Measurements from ENCODE around the gene PTPRF.

The PTPRF gene

DNA sequence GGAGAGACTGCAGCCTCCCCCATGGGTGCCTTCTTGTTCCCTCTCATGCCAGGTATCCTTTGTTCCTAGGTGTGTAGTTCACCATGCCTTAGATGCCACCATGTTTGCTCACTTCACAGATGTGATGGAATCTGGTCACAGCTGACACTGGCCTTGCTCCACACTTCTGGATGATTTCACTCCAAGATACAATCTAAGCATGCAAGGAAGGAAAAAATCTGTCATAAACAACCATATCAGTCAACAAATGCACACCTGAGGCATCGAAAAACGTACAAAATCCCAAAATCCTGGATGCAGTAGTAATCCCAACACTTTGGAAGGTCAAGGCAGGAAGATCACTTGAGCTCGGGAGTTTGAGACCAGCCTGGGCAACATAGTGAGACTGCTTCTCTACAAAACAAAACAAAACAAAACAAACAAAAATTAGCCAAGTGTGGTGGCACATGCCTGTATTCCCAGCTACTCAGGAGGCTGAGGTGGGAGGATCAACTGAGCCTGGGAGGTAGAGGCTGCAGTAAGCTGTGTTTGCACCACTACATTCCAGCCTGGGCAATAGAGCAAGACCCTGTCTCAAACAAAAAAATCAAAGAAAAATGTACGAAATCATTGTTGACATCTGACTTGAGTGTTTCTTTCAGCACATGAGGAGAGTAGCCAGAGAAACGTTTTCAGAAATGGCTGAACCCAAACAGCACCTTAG is 17.1 kb upstream of the PTPRF start:
- no peak for DNase-seq (ENCODE audit: low spot score)

DNA sequence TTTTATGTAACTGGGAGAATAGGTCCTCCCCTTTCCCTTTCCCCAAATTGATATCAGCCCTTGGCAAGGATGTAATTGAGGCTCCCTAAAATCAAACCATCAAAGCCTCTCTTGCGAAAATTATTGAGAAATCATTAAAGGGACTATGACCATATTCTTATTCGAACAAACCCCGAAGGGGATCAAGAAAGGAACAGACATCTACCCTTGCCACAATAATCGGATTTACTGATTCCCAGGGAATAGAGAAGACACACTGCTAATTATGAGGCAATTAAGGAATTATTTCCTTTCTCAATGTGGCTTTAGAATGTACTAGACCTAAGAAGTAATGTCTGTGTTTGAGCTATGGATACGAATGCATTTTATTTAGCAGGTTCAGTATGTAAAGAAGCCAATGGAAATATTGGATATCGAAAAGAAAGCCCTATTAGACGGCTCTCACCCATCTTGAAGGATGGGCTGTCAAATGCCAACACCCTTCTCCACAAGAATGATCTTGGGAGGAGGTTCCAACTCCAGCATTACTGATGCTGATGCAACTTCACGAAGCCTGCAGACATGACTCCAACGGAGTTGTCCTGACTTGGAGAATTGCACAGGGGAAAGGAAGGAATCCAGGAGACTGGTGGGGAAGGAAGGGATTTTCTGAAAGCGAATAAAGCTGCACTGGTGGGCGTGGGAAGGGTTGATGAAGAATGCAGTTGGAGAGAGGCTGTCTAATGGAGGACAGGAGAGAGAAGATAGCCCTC is 11.6 kb upstream of the PTPRF start:
- DNase-seq (ENCODE audit: low spot score) = no peak

DNA sequence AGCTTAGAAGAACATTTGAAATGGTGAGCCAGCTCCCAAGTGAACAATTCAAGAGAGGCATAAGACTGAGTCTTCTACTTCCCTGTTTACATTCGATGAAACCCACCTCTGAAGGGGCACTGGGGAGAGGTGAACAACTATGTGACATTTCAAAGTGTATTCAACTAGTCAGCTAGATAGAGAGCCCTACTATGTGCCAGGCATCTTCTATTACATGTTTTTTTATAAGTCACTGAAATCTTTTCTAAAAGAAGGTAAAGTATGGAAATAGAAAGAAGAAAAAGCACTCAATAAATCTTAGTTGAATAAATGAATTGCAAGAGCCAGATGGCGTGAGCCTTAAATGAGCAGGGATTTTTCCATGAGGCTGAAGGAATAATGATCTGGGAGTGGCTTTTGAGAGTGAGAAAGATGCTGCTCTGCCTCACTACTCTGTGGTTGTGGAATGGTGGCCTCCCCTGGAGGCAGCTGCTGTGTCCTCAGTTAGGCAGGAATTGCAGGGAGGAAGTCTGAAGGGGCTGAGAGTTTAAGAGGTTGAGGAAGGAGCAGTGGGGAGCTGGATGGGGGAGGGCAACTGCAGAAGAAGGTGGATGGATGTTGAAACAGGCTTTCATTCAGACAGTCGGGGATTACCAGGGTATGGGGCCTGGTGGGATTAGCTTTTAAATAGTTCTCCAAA is 10.4 kb upstream of the PTPRF start:
- no peak for DNase-seq (ENCODE audit: low spot score)

- DNase-seq (ENCODE audit: low spot score) = no peak
Observed at GRCh38 chr1:43521078-43521477, 9.6 kb upstream of the PTPRF start.

DNA sequence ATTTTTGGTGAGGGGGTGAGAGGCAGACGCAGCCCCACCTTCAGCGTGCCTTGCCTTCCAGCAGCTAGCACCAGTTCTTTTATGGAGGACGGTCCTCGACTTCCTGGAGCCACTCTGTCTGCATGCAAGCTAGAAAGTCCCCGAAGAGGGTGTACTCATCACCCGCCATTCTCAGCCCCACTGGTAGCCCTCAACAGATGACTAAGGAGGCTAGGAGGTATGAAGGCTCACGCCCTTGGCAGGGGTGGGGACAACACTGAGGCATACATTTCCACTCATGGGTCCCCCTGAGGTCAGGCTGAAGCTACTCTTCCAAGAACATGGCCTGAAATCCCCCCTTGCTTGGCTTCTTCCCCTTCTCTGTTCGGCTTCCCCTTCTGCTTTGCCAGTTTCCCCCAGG is 8.9 kb upstream of the PTPRF start:
- no peak for DNase-seq (ENCODE audit: low spot score)

GRCh38 chr1:43522431-43522775 is 8.3 kb upstream of the PTPRF start:
- no peak for DNase-seq (ENCODE audit: low spot score)

- peak; percentile 92 for DNase-seq (ENCODE audit: low spot score)
Observed at GRCh38 chr1:43522776-43523480, 7.8 kb upstream of the PTPRF start.

- DNase-seq (ENCODE audit: low spot score) = no peak
Observed at GRCh38 chr1:43524804-43525203, 5.9 kb upstream of the PTPRF start.

DNA sequence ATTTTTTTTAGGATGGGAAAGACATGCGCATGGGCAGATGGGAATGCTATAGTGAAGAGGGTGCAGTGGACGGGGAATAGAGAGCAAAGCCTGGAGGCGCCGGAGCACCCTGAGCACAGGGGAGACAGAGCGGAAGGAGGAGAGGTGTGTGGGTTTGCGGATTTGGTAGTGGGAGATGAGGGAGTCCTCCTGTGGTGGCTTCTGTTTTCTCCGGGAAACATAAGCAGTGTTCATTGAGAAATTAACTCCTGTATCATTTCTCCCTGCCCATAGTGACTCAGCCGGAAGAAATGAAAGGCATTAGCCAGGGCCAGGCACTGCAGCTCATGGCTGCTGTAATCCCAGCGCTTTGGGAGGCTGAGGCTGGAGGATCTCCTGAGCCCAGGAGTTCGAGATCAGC is 4.7 kb upstream of the PTPRF start:
- DNase-seq (ENCODE audit: low spot score) = peak; percentile 20

- no peak for DNase-seq (ENCODE audit: low spot score)
Observed at GRCh38 chr1:43527111-43527878, 3.4 kb upstream of the PTPRF start.

GRCh38 chr1:43529206-43529731 is 1.4 kb upstream of the PTPRF start:
- peak; percentile 89 for DNase-seq (ENCODE audit: low spot score)

- DNase-seq (ENCODE audit: low spot score) = peak; percentile 20
Observed at GRCh38 chr1:43531107-43531905, 623 bp downstream of the PTPRF start.

- no peak for DNase-seq (ENCODE audit: low spot score)
Observed at GRCh38 chr1:43531906-43532584, 1.4 kb downstream of the PTPRF start.

- DNase-seq (ENCODE audit: low spot score) = no peak
Observed at GRCh38 chr1:43532716-43533115, 2.0 kb downstream of the PTPRF start.

DNA sequence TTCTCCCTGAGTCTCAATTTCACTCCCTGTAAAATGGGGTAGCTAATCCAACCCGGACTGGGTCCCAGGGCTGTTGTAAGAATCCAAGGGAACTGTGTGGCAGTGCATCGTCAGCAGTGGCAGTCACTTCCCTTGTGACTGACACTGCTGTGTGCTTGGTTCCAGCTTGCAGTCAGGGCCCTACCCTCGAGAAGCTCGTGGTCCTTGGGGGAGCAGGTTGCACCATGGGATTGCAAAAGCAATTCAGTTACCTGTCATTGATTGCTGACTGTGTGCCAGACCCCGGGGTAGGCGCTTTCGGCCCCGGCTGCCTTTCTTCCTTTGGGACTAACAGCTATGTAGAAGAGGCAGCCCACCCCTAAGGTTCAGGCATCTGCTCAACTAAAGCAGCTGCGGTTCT is 2.9 kb downstream of the PTPRF start:
- DNase-seq (ENCODE audit: low spot score) = no peak

DNA sequence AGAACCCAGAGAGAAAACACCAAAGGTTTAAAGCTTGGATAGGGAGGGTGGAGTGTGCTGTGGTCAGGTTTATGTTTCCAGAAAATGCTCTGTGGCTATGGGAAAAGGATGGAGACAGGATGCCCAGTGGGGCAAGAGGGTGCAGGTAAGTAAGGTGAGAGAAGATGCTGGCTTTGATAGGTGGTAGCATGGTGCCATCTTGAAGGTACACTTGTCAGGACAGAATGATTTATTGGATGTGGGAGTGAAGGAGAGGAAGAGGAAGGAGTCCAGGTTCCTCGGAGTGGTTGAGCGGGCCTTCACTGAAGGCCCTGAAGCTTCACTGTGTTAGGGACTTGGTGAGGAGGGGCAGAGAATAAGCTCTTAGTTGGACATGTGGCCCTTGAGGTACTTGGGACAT is 3.6 kb downstream of the PTPRF start:
- no peak for DNase-seq (ENCODE audit: low spot score)

GRCh38 chr1:43536196-43536863 is 5.6 kb downstream of the PTPRF start:
- no peak for DNase-seq (ENCODE audit: low spot score)

DNA sequence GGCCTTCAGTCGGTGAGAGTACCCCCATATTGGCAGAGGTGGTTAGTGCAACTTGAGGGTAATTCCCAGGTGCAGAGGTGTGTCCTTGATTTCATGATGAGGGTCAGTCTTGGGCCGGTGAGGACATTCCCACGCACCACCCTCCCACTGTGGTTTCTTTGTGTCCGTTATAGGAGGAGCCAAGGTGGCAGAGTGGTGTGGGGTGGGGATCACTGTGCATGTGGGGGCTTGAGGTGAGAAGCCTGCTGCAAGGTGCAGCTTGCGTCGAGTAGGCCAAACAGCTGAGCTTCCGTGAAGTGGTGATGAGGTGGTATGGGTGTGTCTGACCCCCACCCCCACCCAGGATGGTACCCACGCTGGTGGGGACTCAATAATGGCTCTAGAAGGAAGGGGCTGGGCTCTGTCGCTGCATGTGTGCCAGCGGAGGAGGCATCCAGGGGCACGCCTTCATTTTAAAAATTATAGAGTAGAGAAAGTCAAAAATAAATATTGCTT is 6.2 kb downstream of the PTPRF start:
- DNase-seq (ENCODE audit: low spot score) = no peak

GRCh38 chr1:43537423-43538142 is 6.9 kb downstream of the PTPRF start:
- no peak for DNase-seq (ENCODE audit: low spot score)

Data from RKO (cell line).